K562 (cell line): Measurements from ENCODE around the gene CENPT. TPM values are rescaled to one million over a fixed set of nuclear protein-coding genes. Genes with fewer than 3 reads are reported as not detected.

Experiments used
- ARID1B ChIP-seq: fragments of 450-650 bp; IDR thresholded peaks from 2 replicates; pipeline ENCODE4 v1.6.1; 2016; ENCODE audit warnings: antibody characterized with exemption, mild to moderate bottlenecking, inconsistent platforms
- CTBP1 ChIP-seq: fragments of 450-650 bp; IDR thresholded peaks from 2 replicates; pipeline ENCODE4 v1.6.1; 2016; ENCODE audit warnings: borderline replicate concordance
- HNRNPLL ChIP-seq: fragments of 200-400 bp; formaldehyde crosslinking; IDR thresholded peaks from 2 replicates; pipeline ENCODE4 v1.6.1; 2017; ENCODE audit warnings: low read length, low read depth, mild to moderate bottlenecking; ENCODE audit not compliant: poor library complexity, severe bottlenecking
- L3MBTL2 ChIP-seq: fragments of 450-650 bp; IDR thresholded peaks from 2 replicates; pipeline ENCODE4 v1.6.1; 2016; ENCODE audit warnings: mild to moderate bottlenecking, moderate library complexity
- OTX1 ChIP-seq: fragments of 450-650 bp; formaldehyde crosslinking; IDR thresholded peaks from 2 replicates; pipeline ENCODE4 v1.4.0; 2022; ENCODE audit warnings: mild to moderate bottlenecking
- polyA plus RNA-seq, 8 experiments: library from polyadenylated mRNA; depleted of rRNA in 4 of 8; stranded (reverse) in 5 of 8; unstranded in 3 of 8; fragments of >200 nt; fragmentation: Nextera tagmentation in 2 of 8; fragmentation: Illumina TruSeq in 1 of 8; extraction: Ambion mirVana in 2 of 8; extraction: Trizol in 1 of 8; gene quantifications; 2 replicates each; pipeline versions ENCODE4 v1.2.1 to v1.2.3, GENCODE V29; 2011 to 2014; ENCODE audit warnings: inconsistent platforms in 1 of 8, missing spikeins in 1 of 8
- total RNA-seq, 7 experiments: library from RNA; depleted of rRNA in 6 of 7; stranded (reverse); fragments of >200 nt in 6 of 7; fragmentation: Illumina TruSeq in 2 of 7; extraction: Trizol in 2 of 7; gene quantifications; 2 replicates each; pipeline versions ENCODE4 v1.2.1 to v1.2.3, GENCODE V29; 2011 to 2021; ENCODE audit warnings: low replicate concordance in 1 of 7
- TF ChIP-seq, protein P1 (sequence below): fragments of 450-650 bp; IDR thresholded peaks from 2 replicates; pipeline ENCODE4 v1.6.1; 2016; ENCODE audit warnings: low read depth

The CENPT gene
- total and polyA plus RNA-seq, 9 of the 15 experiments (the other 6 are each of a cell fraction or from before 2014, with no cell fraction given), result 3.6 to 94.2 (median 44.1) TPM

DNA sequence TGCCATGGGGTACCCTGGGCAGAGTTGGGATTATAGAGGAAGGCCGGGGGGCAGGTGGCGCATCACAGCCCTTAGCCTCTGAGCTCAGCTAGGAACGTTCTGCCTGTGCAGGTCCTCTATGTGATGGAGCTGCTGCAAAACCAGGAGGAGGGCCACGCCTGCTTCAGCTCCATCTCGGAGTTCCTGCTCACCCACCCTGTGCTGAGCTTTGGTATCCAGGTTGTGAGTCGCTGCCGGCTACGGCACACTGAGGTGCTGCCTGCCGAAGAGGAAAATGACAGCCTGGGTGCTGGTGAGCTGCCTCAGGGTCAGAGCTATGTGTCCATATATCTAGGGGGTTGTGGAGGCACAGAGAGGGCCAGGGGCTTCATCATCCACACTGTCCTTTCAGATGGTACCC, 31.4 kb upstream of the CENPT start (continued):
- TF ChIP-seq, protein P1, sequence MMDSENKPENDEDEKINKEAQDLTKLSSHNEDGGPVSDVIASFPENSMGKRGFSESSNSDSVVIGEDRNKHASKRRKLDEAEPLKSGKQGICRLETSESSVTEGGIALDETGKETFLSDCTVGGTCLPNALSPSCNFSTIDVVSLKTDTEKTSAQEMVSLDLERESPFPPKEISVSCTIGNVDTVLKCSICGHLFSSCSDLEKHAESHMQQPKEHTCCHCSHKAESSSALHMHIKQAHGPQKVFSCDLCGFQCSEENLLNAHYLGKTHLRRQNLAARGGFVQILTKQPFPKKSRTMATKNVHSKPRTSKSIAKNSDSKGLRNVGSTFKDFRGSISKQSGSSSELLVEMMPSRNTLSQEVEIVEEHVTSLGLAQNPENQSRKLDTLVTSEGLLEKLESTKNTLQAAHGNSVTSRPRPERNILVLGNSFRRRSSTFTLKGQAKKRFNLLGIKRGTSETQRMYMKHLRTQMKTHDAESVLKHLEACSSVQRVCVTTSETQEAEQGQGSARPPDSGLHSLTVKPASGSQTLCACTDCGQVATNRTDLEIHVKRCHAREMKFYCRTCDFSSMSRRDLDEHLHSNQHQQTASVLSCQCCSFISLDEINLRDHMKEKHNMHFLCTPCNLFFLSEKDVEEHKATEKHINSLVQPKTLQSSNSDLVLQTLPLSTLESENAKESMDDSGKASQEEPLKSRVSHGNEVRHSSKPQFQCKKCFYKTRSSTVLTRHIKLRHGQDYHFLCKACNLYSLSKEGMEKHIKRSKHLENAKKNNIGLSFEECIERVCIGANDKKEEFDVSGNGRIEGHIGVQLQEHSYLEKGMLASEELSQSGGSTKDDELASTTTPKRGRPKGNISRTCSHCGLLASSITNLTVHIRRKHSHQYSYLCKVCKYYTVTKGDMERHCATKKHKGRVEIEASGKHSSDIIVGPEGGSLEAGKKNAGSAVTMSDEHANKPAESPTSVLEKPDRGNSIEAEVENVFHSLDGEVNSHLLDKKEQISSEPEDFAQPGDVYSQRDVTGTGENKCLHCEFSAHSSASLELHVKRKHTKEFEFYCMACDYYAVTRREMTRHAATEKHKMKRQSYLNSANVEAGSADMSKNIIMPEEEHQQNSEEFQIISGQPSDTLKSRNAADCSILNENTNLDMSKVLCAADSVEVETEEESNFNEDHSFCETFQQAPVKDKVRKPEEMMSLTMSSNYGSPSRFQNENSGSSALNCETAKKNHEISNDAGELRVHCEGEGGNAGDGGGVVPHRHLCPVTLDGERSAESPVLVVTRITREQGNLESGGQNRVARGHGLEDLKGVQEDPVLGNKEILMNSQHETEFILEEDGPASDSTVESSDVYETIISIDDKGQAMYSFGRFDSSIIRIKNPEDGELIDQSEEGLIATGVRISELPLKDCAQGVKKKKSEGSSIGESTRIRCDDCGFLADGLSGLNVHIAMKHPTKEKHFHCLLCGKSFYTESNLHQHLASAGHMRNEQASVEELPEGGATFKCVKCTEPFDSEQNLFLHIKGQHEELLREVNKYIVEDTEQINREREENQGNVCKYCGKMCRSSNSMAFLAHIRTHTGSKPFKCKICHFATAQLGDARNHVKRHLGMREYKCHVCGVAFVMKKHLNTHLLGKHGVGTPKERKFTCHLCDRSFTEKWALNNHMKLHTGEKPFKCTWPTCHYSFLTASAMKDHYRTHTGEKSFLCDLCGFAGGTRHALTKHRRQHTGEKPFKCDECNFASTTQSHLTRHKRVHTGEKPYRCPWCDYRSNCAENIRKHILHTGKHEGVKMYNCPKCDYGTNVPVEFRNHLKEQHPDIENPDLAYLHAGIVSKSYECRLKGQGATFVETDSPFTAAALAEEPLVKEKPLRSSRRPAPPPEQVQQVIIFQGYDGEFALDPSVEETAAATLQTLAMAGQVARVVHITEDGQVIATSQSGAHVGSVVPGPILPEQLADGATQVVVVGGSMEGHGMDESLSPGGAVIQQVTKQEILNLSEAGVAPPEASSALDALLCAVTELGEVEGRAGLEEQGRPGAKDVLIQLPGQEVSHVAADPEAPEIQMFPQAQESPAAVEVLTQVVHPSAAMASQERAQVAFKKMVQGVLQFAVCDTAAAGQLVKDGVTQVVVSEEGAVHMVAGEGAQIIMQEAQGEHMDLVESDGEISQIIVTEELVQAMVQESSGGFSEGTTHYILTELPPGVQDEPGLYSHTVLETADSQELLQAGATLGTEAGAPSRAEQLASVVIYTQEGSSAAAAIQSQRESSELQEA, result no peak
- TF ChIP-seq CTBP1, result no peak
- TF ChIP-seq L3MBTL2, result no peak
- TF ChIP-seq OTX1 (CRISPR knock-in tag), result no peak
- TF ChIP-seq ARID1B, result no peak
- TF ChIP-seq HNRNPLL, result no peak
